CD4-positive, alpha-beta T cell treated with Interleukin-1 beta for 1 hour (primary cell): ENCODE data around the gene AJM1.
"Not testable (repeated sequence)": the region's sequence is repeated elsewhere in the genome, so short reads cannot be mapped to it uniquely, and the experiment has no call there.

ENCODE experiments used
- DNase-seq, 2 donors: peaks; one replicate each; pipeline ENCODE4 v3.0.0-alpha.2; 2020 to 2022

AJM1 gene

DNA sequence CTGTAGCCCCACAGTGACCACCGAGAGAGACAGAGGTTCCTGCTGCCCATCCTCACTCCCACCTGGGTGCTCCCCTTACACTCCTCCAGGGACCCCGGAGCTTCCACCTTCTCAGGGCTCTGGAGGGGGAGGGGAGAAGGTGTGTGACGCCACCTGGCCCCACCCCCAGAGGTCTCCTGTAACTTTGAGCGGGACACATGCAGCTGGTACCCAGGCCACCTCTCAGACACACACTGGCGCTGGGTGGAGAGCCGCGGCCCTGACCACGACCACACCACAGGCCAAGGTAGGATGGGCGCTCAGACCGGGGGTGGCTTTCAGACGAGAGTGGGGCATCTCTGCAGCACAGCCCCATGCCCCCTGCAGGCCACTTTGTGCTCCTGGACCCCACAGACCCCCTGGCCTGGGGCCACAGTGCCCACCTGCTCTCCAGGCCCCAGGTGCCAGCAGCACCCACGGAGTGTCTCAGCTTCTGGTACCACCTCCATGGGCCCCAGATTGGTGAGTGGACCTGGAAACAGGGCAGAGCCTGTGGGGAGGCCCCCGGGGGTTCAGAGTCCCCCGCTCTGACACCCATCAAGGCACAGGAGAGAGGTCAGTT is 14.4 kb downstream of the AJM1 start:
- no peak for DNase-seq

GRCh38 chr9:136857166-136857565 is 14.9 kb downstream of the AJM1 start:
- no peak for DNase-seq

- DNase-seq, result no peak
Observed at GRCh38 chr9:136857581-136858412, 15.5 kb downstream of the AJM1 start.

- no peak for DNase-seq
Observed at GRCh38 chr9:136858452-136858843, 16.2 kb downstream of the AJM1 start.

DNA sequence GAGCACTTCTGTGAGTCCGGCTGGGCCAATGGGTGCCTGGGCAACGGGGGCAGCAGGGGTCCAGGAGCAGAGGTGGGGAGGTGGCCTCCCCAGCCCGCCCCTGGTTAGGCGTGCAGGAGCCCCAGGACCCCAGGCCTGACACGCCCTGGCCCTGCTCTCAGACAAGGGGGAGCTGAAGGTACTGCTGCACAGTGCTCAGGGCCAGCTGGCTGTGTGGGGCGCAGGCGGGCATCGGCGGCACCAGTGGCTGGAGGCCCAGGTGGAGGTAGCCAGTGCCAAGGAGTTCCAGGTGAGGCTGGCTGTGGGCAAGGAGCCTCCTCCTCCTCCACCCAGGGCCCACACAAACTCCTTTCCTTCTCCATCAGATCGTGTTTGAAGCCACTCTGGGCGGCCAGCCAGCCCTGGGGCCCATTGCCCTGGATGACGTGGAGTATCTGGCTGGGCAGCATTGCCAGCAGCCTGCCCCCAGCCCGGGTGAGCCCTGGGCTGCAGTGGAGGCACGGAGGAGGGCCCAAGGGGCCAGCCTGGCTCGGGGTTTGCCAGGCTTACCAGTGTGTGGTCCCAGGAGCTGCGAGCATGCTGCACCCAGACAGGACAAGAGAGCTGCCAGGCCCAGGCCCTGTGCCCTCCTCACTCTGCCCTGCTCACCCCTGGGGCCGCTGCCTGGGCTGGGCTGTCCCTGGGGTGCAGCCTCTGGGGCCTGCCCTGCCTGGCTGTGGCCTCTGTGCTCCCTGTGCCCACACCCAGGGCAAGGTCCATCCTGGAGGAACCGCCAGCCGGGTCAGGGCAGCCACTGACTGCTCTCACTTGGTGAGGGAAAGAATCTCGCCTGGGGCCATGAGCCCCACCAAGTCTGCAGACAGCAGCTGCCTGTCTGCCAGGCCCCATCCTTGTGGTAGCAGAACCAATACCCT is 16.8 kb downstream of the AJM1 start:
- DNase-seq, result no peak

DNA sequence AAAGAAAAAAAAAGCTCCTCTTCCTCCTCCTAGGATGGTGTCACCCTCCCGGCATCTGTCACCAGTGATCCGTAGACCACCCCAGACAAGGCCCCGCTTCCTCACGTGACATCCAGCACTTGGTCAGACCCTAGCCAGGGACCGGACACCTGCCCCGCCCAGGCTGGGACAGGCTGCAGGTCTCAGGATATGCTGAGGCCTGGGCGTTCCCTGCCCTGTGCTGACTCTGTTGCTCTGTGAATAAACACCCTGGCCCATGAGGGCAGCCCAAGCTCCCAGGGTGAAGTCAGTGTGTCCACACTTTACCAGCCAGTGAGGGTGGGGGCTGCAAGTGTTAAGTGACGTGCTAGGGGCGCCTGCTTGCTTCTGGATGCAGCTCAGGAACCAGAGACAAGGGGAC is 18.3 kb downstream of the AJM1 start:
- DNase-seq, result no peak

DNA sequence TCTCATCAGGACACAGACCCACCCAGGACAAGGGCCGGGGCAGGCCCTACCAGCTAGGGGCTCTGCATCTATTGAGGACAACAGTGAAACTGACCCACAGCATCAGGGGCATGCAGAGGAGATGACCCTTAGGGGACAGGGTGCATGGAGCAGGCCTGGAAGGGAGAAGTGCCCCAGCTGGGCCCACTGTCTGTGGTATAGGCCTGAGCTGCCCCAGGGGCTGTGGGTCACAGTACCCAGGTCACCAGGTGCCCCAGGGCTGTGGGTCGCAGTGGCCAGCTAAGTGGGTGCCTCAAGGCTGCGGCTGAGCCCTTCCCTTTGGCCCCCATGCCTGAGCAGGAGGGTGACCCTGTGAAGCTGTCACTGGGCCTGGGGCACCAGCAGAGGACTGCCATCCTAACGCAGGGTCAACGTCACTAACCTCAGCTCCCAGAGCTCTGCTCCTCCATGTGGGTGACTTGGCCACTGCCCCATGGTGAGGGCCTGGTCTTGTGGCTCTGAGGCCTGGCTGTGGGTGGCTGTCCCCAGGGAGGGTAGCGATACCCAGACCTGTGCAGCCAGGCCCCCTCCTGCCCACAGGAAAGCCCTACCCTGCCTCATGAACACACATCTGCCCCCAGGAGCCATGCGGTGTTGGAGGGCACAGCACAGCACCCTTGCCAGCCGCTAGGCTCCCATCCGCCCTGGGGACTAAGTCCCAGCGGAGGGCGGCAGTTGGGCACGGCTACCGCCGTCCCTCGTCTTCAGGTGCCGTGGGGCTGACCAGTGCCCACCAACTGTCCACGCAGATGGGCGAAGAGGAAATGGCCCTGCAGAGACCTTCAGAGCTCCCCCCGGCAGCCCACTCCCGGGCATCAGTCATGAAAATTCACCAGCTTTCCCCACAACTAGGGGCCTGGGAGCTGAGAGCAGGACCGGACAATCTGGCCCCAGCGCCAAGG is 18.9 kb downstream of the AJM1 start:
- DNase-seq, result no peak

GRCh38 chr9:136861874-136862457 is 19.7 kb downstream of the AJM1 start:
- no peak for DNase-seq

- DNase-seq, result no peak
Observed at GRCh38 chr9:136862849-136863622, 20.8 kb downstream of the AJM1 start.

- no peak for DNase-seq
Observed at GRCh38 chr9:136863623-136864273, 21.5 kb downstream of the AJM1 start.

GRCh38 chr9:136865041-136865767 is 22.9 kb downstream of the AJM1 start:
- no peak for DNase-seq

- no peak for DNase-seq
Observed at GRCh38 chr9:136865768-136866103, 23.5 kb downstream of the AJM1 start.

DNA sequence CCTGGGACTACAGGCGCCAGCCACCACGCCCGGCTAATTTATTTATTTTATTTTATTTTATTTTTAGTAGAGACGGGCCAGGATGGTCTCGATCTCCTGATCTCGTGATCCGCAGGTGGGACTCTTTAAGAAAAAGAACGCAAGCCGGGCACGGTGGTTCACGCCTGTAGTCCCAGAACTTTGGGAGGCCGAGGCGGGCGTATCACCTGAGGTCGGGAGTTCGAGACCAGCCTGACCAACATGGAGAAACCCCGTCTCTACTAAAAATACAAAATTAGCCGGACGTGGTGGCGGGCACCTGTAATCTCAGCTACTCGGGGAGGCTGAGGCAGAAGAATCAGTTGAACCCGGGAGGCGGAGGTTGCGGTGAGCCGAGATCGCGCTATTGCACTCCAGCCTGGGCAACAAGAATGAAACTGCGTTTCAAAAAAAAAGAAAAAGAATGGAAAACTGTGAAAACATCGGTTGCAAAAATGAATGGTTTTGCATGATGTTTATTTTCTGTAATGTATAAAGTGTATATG is 24.7 kb downstream of the AJM1 start:
- not testable (repeated sequence) for DNase-seq

DNA sequence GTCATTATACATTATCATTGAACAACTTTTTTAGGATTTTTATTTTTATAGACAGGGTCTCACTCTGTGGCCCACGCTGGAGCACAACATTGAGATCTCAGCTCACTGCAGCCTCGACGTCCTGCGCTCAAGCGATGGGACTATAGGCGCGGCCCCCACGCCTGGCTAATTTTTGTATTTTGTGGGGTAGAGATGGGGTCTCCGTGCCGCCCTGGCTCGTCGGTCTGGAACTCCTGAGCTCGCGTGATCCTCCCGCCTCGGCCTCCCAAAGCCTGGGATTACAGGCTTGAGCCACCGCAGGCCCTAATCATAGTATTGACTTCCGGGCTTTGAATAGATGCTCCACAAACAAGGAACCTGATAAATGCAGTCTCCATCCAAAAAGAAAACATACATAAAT is 25.2 kb downstream of the AJM1 start:
- DNase-seq, result no peak

GRCh38 chr9:136867917-136868316 is 25.6 kb downstream of the AJM1 start:
- DNase-seq, result no peak

GRCh38 chr9:136868644-136869043 is 26.4 kb downstream of the AJM1 start:
- no peak for DNase-seq

- DNase-seq, result not testable (repeated sequence)
Observed at GRCh38 chr9:136869611-136870010, 27.3 kb downstream of the AJM1 start.

DNA sequence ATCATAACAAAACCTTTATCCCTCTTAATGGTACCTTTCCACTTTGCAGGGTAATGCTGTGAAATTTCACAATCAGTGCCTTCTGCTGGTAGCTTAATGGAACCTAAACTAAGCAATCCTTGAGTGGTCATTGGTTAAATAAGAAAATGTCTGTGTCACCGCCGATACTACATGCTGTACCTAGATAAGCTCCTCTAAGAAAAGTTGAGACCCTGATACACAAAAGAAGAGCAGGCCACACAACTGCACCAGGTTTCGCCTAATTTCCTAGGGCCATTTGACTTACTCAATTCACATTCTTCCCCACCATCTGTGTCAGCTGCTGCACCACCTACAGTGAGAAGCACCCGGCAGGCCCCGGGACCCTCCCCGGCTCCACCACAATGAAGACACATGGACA is 32.9 kb downstream of the AJM1 start:
- DNase-seq, result no peak

DNA sequence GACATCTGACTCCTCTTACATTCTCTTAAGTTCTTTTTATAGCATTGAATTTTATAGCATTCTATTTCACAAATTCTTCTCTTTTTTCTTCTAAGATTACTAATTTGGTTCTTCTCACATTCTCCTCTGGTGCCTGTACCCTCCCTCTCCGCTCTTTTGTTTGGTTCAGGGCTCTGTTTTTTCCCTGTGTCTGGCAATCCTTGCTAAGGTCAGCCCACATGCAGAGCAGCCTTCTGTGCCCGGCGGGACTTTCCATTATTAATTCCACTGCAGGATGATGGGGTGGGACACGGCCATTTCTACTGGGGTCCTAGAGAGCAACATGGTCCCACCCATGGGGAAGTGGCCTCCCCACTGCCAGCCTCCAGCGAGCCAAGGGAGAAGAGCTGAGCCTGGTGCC is 34.2 kb downstream of the AJM1 start:
- no peak for DNase-seq

DNA sequence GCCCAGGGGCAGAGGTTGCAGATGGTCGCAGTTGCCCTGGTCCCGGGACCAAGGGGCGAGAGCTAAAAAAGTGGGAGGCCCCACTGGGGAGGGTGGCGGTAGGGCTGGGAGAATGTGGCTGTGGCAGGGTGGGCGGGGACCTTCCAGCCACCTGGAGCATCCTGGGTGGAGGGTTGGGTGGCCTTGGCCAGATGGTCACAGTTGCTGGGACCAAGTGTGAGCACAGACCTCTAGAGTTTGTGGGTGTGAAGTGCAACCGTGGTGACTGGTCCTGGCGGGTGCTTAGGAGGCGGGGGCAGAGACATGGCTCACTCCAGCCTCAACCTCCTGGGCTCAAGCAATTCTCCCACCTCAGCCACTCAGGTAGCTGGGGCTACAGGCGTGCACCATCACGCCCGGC is 38.4 kb downstream of the AJM1 start:
- no peak for DNase-seq
